Right ventricle myocardium superior (tissue), 1 donor: Measurements from ENCODE around the gene SNCA. TPM values are rescaled to one million over a fixed set of nuclear protein-coding genes. Genes with fewer than 3 reads are reported as not detected.

ENCODE experiments used
- ATAC-seq: fragments of 200-7000 bp; cut with Tn5 transposase; one replicate; pipeline ENCODE4 v1.9.1; 2020; ENCODE audit warnings: mild to moderate bottlenecking; ENCODE audit not compliant: poor library complexity
- DNase-seq: peaks from one replicate; pipeline ENCODE4 v3.0.0-alpha.2; 2020
- intact Hi-C: fragments of 100-400 bp; cut with DNase I; formaldehyde crosslinking; loops from one replicate; pipeline ENCODE4 v1.11.2; 2022
- total RNA-seq: library from RNA; stranded (reverse); fragmentation: NEBNext Ultra II Directional; extraction: Animal tissue kit (Norgen Biotek cat#: 25700); gene quantifications from one replicate; pipeline ENCODE4 v1.2.1, GENCODE V29; 2021
- donor health status: DM: no; HTN: yes; CAD: no; lungs with severe emphysema.

The SNCA gene
- total RNA-seq, 1 donor from 2014 or later, result 4.0 TPM

DNA sequence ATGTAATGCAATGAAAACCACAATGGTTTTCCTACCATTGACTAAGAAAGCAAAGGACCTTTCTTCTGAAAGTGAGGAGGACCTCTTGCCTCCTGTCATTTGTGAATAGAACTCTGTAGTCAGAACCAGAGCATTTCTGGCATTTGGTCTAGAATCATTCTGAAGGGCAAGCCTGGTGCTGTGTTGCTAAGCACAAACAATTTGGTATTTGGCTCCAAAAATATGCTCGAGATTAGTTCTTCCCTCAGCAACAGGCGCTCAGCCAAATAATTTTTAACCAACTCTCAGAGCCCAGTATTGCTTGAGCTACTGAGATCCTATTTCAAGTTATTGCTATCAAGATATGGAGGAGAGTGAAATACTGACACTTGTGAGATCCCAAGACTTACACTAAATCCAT, 71.0 kb downstream of the SNCA start:
- DNase-seq (no peak), ATAC-seq (peak; percentile 87)
- intact Hi-C loops, result no loop called here

DNA sequence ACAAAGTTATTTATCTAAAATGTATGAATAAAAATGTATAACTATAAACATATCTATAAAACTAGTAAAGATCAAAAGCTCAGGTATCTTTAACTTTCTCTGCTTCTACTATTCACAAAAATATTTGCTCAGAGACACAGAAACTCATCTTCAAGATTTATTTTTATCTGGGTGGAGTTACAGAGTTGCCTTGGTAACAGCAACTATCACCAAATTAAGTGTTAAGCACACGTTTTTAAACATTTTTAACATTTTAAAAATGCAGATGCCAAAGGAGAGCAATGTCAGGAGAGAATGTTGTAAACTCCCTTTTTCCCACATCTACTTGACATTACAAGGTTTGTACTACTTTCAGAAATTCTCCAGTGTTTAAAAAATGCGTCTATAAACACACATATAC, 71.4 kb downstream of the SNCA start:
- no peak for ATAC-seq
- DNase-seq, result no peak
- intact Hi-C loops, result no loop called here

DNA sequence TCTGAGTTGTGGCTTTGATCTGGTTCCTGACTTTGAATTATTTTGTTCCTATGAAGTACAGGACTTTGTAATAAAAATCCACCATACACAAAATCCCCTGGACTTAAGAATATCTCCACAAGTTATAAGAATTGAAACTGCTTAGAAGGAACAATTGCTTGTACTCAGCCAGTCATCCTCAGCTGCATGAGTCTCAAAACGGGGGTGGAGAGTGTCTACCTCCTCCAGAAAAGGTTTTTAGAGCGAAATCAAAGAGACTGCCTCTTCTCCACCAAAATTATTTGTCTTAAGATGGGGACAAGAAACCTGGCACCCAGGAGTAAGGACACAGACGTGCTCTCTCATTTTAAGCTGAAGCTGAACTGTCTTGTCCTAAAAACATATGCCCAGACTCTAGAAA, 74.7 kb downstream of the SNCA start:
- no peak for DNase-seq
- ATAC-seq, result no peak
- intact Hi-C loops, result no loop called here

DNA sequence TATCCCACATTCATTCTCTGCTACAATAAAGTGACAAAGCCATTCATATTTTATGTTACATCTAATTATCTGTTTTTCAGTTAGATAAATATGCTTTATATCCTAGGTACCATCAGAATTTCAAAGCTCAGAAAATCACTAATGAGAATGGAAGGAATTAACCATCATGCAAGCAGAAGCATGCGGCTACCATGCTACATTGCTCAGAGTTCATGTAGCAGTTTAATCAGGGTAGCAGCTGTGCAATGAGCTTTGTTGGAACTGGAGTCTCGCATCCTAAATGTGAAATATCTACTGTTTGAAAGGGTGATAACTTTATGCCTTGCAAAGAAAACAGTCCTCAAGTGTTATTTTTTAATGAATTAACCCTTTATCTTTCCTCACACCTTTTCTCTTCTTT, 77.5 kb downstream of the SNCA start:
- no peak for ATAC-seq
- intact Hi-C loops, result no loop called here
- DNase-seq, result no peak

DNA sequence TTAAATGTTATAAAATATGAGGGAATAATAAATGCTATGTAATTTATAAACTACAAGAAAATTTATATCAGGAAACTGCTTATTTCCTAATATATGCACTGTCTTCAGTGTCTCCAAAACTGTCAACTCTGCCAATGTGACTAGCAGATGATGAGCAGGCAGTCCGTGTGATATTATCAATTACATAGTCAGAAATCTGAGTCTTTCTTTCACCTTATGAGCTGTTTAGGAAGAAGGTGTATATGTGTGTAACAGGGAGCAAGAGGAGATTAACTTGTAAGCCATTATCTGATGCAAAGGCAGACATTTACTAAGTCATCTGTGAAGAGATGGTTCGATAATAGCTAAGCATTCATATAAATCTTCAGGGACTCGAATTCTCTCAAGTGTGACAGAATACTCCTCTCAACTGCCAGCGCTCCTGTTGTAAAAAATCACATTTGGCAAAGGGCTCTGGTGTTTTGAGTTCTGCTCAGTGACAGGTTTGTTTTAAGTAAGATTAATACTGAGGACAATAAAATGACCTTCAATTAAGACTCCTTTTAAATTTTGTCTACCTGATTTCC, 79.7 kb downstream of the SNCA start:
- no peak for ATAC-seq
- intact Hi-C loops, result no loop called here
- no peak for DNase-seq

DNA sequence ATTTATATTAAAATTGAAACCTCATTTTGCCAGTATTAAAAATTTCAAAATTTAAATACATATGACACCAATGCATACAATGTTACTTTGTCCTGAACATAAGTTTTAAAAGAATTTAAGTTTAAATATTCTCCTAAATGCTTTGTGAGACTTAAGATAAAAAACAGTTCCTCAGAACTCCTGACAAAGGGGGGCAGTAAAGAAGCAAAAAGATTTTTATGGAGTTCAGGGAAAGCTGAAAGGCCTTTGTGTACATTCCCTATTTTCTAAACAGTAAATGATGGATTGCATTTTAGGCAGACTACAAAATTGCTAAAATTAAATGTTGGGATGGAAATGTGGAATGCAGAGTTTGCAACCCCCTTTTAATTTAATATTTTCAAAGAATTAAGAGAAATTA, 81.7 kb downstream of the SNCA start:
- ATAC-seq, result no peak
- DNase-seq, result no peak
- intact Hi-C loops, result no loop called here

DNA sequence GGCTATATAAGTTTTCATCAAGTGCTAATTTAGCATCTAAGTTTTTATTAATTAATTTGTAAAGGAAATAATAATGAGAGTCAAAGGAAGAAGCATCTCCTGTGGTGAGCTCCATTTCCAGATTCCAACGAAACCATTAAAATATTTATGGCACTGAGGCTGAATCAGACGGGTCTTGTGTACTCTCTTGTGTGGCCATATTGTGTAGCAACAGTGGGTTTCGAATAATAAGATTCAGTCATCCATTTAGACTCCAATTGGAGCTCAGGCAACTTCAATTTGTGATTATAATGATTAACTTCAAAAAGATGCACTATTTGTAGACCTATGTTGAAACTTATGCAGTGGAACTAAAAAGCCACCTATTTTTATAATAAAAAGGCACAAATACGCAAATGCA, 82.4 kb downstream of the SNCA start:
- no peak for ATAC-seq
- intact Hi-C loops, result no loop called here
- no peak for DNase-seq

DNA sequence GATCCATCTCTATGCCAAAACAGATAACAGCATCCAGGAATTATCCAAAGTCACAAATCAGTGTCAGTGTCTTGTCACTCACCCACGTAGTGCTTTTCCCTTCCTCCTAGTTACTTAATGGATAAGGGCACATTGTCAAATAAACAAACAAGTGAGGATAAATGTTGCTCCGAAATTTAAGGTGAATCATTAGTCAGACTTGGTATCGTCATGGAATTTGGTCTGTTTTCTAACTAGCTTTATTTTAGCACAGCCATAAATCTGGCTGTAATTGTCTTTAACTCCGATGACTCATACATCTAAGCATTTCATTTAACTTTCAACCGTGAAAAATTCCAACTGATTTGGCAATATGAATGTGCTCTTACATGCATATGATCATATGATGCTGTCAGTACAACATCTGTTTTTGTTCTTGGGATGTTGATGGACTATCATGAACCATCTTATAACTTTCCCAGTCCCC, 83.3 kb downstream of the SNCA start:
- DNase-seq (no peak), ATAC-seq (no peak)
- intact Hi-C loops, result no loop called here

DNA sequence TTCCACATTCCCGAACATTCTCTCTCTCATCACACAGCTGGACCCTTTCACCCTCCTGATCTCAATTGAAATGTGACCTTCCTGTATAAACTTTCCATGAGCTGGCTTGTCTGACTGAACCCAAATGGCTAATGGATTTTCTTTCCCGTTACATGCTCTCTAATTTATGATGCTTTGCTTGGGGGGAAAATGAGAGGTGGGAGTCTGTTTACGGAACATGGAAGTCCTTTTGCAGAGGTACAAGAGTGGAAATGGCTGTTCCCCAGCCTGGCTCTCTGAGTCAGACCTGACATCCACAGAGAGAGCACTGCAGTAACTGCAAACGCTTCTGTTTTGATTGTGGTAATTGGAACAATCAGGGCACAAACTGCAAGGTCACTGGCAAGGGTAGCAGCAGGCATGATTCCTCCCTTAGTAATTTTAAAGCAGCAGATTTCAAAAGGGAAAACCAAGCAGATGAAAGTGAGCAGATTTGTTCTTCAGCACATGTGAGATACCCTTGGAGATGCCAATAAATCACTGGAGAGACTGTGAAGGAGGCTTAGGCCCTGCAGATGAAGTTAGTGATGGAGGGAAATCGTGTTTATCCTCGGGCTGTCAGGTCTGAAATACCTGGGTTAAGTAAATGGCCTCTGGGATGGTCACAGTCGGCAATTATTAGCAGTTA, 83.9 kb downstream of the SNCA start:
- DNase-seq (no peak), ATAC-seq (peak; percentile 55)
- intact Hi-C loops, result no loop called here

DNA sequence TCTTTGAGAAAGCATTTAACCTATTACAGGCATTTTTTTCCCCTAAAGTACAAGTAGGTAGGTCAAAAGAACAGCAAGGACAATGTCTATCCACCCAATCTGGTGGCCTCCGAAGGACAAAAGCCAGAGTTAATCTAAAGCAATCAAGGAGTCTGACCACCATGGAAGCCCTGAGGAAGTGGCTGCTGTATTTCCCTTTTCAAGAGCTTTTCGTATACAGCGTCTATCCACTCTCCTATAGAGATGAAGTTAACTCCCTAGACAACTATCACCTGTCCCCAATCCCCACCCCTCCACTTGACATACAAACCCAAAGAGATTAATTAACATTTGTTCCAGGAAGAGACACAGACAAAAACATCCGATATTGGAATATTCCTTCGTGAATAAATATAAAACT, 85.5 kb downstream of the SNCA start:
- ATAC-seq (no peak), DNase-seq (no peak)
- intact Hi-C loops, result no loop called here

DNA sequence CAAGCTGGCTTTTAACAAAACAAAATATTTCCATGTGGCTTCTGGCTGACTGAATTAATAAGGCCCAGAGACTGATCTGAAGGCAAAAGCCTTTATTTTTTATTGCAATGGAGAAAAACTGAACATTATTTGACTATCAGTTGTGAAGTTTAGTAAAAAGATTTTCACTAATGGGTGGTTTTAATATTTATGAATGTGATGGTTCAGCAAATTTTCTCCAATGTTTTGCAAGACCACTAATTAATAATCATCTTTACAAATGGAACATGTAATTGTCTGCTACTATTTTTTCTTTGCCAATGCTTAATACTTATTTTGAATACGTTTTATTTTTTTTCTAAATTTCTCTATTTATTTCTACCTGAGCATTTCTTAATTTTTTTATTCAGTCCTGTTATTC, 90.6 kb downstream of the SNCA start:
- ATAC-seq (no peak), DNase-seq (no peak)
- intact Hi-C loops, result no loop called here

DNA sequence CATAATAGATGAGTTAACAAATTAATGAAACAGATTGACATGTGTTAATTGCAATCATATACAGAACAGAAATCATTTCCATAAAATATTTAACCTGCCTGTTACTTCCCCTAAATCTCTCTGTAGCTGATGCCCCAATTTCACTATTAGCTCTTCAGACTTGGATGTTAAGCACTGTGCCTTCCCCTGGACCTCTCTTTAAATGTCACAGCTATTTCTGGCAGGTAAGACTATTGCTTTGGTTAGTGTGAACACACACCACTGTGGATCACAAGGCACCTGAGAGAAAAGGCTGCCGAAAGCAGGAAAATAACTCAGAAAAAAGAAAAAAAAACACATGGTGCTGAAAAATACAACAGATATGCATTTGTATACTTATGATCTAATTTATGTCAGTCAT, 91.3 kb downstream of the SNCA start:
- intact Hi-C loops, result no loop called here
- DNase-seq (no peak), ATAC-seq (peak; percentile 94)

DNA sequence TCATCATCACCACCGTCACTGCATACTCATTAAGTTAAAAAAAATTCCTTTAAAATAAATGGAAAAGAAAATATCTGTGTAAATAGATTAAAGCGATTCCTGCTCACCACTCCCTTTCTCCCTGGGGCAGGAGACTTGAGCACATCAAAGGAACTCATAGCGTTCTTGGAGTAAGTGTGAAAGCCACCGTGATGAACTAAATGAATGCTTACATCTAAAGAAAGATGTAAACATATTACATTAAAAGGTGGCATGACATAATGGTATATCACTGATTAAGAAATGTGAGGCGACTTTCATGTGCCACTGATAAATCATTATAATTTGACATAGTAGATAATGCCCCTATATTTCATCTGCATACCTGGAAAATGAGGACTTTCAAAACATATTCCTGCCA, 92.0 kb downstream of the SNCA start:
- no peak for DNase-seq
- intact Hi-C loops, result no loop called here
- ATAC-seq, result no peak

DNA sequence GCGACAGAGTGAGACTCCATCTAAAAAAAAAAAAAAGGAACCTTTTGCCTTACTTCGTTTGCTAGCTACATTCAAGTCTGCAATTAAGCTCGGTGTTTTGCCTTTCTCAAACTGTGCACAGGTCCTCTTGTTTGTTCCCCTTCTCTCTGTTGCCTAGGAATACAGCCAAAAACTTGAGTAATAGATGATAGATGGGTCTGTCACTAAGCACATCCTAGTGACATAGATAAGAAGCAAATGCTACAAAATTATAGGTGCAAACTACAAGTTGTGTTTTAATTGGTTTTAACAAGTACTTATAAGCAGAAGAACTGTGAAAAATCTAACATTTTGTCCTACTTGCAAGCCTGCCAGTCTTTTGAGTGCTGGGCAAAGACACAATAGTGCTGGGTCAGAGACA, 95.2 kb downstream of the SNCA start:
- intact Hi-C loops, result no loop called here
- DNase-seq, result no peak

DNA sequence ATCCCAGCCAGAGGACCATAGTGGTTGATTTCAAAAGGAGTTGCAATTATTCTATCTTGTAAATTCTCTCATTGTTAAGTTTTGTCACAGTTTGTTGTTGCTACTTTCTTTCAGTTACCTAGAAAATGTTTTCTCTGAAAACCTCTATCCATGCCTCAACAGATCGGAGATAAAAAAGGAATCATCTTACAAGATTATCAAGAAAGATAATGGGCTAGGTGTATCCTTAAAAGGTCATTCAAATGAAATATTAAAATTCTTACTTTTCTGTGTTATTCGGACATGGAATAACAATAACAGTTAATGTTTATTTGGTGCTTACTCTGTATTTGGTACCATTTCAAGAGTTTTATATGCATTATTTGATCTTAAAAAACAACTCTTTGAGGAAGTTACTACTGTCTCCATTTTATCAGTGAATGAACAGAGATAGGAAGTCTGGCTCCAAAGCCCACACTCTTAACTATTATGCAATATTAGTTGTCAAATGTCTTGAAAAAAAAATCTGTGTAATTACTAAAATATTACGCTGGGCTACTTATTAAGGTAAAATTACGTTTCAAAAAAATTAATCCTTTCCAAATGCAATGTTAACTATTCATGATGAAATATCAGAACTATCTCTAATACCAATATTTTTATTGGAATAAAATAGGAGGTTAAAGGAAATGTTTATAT, 97.5 kb downstream of the SNCA start:
- ATAC-seq (no peak), DNase-seq (no peak)
- intact Hi-C loops, result no loop called here

More for the DNA sequence above, 95.2 kb downstream of the SNCA start:
- no peak for ATAC-seq

DNA sequence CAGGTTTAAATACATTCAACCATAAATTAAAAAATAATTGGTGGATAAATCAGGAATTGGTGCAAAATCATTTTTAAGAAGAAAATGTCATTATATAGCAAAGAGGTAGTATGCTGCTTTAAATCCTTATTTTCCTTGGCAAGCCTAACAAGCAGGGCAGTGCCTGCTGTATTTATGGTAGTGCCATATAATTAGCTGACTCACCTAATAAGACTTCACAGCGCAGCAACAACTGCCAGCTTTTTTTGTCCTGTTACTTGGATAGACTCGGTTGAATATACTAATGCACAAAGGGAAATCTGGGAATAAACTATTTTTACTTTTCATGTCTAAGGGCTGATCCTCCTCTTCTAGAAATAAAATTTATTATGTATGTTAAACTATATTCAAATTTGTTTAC, 99.1 kb downstream of the SNCA start:
- DNase-seq, result no peak
- intact Hi-C loops, result no loop called here
- peak; percentile 61 for ATAC-seq

DNA sequence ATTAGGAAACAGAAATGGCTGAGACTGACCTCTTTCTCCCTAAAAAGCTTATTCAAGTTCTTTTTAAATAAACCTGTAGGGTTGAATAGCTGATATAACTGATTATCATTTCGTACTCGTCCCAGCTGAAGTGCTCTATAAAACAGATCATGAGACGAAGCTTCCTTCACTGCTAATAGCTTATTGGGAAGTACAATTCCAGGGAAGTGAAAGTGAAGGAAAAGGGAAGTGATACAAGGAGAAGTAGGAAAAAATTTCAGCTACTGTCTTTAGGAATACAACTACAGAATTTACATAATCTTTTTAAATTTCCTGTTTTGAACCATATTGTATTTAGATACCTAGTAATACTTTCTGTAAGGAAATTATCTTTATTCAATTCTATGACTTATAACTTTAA, 103.0 kb downstream of the SNCA start:
- intact Hi-C loops, result no loop called here
- DNase-seq (no peak), ATAC-seq (no peak)

DNA sequence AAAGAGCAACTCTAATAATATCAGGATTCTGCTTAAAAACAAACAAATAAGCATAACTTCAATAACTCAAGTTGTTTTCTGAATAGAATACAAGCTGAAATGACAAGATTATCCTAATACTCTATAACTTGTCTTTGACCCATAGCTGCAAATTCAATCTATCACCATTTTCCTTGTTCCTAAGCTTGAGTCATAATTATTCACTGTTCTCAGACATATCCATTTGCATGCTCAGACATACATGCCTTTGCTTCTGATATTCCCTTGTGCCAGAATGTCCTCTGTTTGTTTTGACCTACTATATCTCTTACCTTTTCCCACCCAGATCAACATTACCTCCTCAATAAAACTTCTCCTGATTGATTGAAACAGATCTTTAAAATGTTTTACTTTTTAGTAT, 109.7 kb downstream of the SNCA start:
- intact Hi-C loops, result no loop called here
- DNase-seq (no peak), ATAC-seq (no peak)

DNA sequence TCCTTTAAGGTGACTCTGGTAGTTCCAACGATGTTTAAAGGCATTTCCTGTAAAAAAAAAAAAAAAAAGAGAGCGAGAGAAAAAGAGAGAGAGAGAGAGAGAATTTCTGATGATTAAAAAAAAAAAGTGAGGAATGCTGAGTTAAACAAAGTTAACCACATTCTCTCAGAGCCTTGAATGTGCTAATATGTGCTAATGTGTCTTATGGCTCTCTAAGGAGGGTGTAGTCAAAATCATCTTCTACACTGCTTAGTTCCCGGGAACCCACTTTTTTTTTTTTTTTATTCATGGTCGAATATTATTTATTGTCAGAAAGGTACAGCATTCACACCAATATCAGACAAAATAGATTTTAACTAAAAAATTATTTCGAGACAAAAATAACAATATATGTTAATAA, 111.7 kb downstream of the SNCA start:
- ATAC-seq, result no peak
- intact Hi-C loops, result no loop called here

DNA sequence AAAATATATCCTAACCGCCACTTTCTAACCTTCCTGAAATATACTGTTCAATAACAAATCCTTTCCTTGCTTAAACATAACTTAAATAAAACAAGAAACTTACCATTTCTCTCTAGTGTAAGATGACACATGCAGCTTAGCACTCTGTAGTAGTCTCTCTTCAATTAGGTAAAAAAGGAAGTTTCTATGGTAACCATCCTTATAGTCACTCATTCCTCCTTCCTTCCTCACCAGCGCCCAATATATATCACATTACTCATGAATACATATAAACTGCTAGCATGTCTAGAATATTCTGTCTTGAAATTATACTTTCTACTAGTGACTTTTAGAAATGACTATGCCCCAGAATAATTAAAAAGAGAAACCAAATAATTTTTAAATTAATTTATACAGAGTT, 112.2 kb downstream of the SNCA start:
- ATAC-seq (no peak), DNase-seq (no peak)
- intact Hi-C loops, result no loop called here

More for the DNA sequence above, 111.7 kb downstream of the SNCA start:
- DNase-seq, result no peak
